Tibial nerve (tissue), 4 donors: ENCODE measurements around the gene FGGY. TPM values are rescaled to one million over a fixed set of nuclear protein-coding genes. Genes with fewer than 3 reads are reported as not detected.

ENCODE experiments used
- DNase-seq, 2 donors: peaks; one replicate each; pipeline ENCODE4 v3.0.0-alpha.2; 2019; ENCODE audit warnings: low spot score in 2 of 2
- H3K27ac ChIP-seq, 4 donors: fragments of 200-600 bp; sonication (generic) in 3 of 4; one replicate each; pipeline ENCODE4 v1.5.1; 2017 to 2019; ENCODE audit warnings: mild to moderate bottlenecking in 1 of 4
- H3K27me3 ChIP-seq, 2 donors: fragments of 200-600 bp; sonication (generic) in 1 of 2; one replicate each; pipeline versions ENCODE4 v1.5.1 to v1.6.0; 2017 to 2019
- H3K36me3 ChIP-seq, 3 donors: fragments of 200-600 bp; sonication (generic); one replicate each; pipeline ENCODE4 v1.5.1; 2018 to 2019
- H3K4me1 ChIP-seq, 4 donors: fragments of 200-600 bp; sonication (generic) in 3 of 4; one replicate each; pipeline ENCODE4 v1.5.1; 2017 to 2019
- H3K4me3 ChIP-seq, 4 donors: fragments of 200-600 bp; sonication (generic) in 3 of 4; one replicate each; pipeline ENCODE4 v1.5.1; 2017 to 2019; ENCODE audit warnings: mild to moderate bottlenecking in 1 of 4, moderate library complexity in 1 of 4
- H3K9me3 ChIP-seq, 4 donors: fragments of 200-600 bp; sonication (generic) in 3 of 4; one replicate each; pipeline ENCODE4 v1.5.1; 2017 to 2019
- EP300 ChIP-seq, 2 donors: sonication (generic); formaldehyde crosslinking; IDR thresholded peaks; one replicate each; pipeline ENCODE4 v1.6.1; 2017; ENCODE audit warnings: antibody characterized with exemption in 2 of 2, mild to moderate bottlenecking in 1 of 2
- POLR2A ChIP-seq, 2 donors: fragments of 450-650 bp; IDR thresholded peaks; one replicate each; pipeline ENCODE4 v1.6.1; 2017; ENCODE audit warnings: antibody characterized with exemption in 2 of 2, mild to moderate bottlenecking in 2 of 2, moderate library complexity in 2 of 2
- WGBS, 2 donors: methylation state at CpG; one replicate each; pipeline ENCODE4 v1.1.5; 2018; 5-methylcytosine and 5-hydroxymethylcytosine counted together
- total RNA-seq, 4 donors: library from RNA; depleted of rRNA; stranded (reverse); fragments of >200 nt; gene quantifications; one replicate each; pipeline ENCODE4 v1.1.0, GENCODE V29; 2016
- TF ChIP-seq, protein P1 (sequence below), 5 experiments: fragments of 200-600 bp in 3 of 5; fragments of 450-650 bp in 2 of 5; sonication (generic) in 3 of 5; IDR thresholded peaks; one replicate each; pipeline ENCODE4 v1.5.1; 2016 to 2019; ENCODE audit warnings: antibody characterized with exemption in 5 of 5, mild to moderate bottlenecking in 3 of 5, moderate library complexity in 2 of 5

Gene FGGY
- total RNA-seq, 4 donors from 2014 or later: 27.0 to 40.6 (median 32.9) TPM

DNA sequence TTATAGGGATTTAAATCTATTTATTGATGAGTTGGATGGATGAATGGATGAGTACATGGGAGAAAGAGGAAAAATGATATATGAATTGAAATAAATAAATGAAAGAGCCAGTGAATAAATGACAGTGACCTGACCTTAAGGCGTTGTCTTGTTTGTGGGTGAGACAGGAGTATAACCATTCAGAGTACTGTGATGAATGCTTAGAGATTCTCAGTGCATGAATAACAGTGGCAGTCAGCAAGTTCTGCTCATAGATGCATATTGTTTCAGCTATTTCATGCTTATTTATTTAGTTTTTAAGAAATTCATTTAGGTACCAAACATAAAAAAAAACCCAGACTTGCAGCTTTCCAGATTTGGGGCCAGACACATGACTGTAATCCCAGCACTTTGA is 116.4 kb downstream of the FGGY start:
- 67 to 70% methylated on average over 1 of the region's 1 CpG for WGBS, 2 donors
- H3K36me3 ChIP-seq: no peaks in the 10 kb centered on the region
- TF ChIP-seq, protein P1, sequence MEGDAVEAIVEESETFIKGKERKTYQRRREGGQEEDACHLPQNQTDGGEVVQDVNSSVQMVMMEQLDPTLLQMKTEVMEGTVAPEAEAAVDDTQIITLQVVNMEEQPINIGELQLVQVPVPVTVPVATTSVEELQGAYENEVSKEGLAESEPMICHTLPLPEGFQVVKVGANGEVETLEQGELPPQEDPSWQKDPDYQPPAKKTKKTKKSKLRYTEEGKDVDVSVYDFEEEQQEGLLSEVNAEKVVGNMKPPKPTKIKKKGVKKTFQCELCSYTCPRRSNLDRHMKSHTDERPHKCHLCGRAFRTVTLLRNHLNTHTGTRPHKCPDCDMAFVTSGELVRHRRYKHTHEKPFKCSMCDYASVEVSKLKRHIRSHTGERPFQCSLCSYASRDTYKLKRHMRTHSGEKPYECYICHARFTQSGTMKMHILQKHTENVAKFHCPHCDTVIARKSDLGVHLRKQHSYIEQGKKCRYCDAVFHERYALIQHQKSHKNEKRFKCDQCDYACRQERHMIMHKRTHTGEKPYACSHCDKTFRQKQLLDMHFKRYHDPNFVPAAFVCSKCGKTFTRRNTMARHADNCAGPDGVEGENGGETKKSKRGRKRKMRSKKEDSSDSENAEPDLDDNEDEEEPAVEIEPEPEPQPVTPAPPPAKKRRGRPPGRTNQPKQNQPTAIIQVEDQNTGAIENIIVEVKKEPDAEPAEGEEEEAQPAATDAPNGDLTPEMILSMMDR (IDR thresholded peaks at IDR 0.05): no peak
- TF ChIP-seq POLR2A (IDR thresholded peaks at IDR 0.05) (no peak), EP300 (IDR thresholded peaks at IDR 0.05) (no peak)
- DNase-seq: no peak
- no peak overlapping the region for H3K4me3 ChIP-seq
- peaks cover 0 to 13% (median 0%) of the 10 kb centered on the region in 4 donors for H3K4me1 ChIP-seq
- no peaks in the 10 kb centered on the region for H3K27me3 ChIP-seq
- H3K27ac ChIP-seq: no peak overlapping the region
- H3K9me3 ChIP-seq: no peaks in the 10 kb centered on the region

DNA sequence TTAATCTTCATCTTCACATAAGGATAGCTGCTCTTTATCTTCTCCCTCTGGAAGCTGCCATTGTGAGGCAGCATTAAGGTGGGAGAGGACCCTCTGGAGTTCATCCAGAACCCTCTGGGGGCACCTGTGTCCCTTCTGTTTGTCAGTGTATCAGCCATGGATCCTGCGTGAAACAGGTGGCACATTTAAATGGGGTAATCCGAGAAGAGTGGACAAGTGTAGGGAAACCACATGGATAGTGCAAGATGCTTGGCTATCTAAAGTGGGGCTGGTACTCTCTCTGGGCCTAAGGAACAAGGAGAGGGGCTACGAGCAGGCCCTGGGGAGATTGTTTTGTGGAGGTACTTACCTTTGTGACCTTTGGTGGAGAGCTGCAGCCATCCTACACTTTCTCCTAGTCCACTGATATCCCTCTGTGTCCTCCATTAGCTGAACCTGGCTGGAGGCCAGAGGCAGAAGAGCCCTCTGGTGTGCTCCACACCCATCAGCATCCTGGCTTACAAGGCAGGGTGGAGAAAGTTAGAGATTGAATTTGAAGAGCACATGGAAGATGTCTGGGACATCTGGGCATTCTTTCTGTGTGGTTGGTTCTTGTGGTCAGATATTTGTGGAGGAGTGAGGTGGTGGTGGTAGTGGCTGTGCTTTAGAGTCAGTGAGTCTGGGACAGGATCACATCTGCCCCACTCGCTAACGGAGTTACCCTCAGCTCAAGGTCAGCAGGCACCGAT is 117.7 kb downstream of the FGGY start:
- Histone ChIP-seq H3K9me3 (no peaks in the 10 kb centered on the region), H3K4me1 (peaks cover 0 to 5% (median 0%) of the 10 kb centered on the region in 4 donors), H3K27me3 (no peaks in the 10 kb centered on the region), H3K27ac (no peak overlapping the region), H3K4me3 (no peak overlapping the region), H3K36me3 (no peaks in the 10 kb centered on the region)
- 88 to 92% methylated on average over 6 of the region's 6 CpGs for WGBS, 2 donors
- DNase-seq: no peak
- TF ChIP-seq EP300 (IDR thresholded peaks at IDR 0.05) (no peak), POLR2A (IDR thresholded peaks at IDR 0.05) (no peak)
- TF ChIP-seq, protein P1 (IDR thresholded peaks at IDR 0.05): no peak

GRCh38 chr1:59415286-59415850 is 118.5 kb downstream of the FGGY start:
- WGBS, 2 donors: 88 to 97% methylated on average over 5 of the region's 5 CpGs
- Histone ChIP-seq H3K9me3 (no peaks in the 10 kb centered on the region), H3K27ac (no peak overlapping the region), H3K27me3 (no peaks in the 10 kb centered on the region), H3K4me1 (peaks cover 0 to 5% (median 0%) of the 10 kb centered on the region in 4 donors), H3K36me3 (no peaks in the 10 kb centered on the region), H3K4me3 (no peak overlapping the region)
- TF ChIP-seq POLR2A (IDR thresholded peaks at IDR 0.05) (no peak), EP300 (IDR thresholded peaks at IDR 0.05) (no peak)
- TF ChIP-seq, protein P1 (IDR thresholded peaks at IDR 0.05): no peak
- no peak for DNase-seq

DNA sequence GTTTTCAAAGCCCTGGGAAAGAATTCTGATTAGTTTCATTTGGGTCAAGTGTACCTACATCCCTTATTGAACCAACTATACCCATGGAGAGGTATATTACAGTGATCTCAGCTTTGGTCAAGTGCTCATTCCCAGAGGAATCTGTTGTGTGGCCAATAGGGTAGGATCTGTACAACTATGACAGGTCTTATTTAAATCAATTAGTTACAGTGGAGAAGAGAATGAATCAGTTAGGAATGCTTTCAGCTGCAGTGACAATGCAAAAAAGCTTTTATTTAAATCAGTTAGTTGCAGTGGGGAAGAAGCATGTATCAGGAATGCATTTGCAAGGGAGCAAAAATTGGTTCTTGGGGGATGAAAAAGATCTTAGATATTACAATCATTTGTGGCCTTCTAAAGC is 119.0 kb downstream of the FGGY start:
- Histone ChIP-seq H3K4me3 (no peak overlapping the region), H3K27ac (no peak overlapping the region), H3K4me1 (peaks cover 0 to 5% (median 0%) of the 10 kb centered on the region in 4 donors), H3K9me3 (no peaks in the 10 kb centered on the region), H3K36me3 (no peaks in the 10 kb centered on the region), H3K27me3 (no peaks in the 10 kb centered on the region)
- DNase-seq: no peak
- TF ChIP-seq EP300 (IDR thresholded peaks at IDR 0.05): no peak

DNA sequence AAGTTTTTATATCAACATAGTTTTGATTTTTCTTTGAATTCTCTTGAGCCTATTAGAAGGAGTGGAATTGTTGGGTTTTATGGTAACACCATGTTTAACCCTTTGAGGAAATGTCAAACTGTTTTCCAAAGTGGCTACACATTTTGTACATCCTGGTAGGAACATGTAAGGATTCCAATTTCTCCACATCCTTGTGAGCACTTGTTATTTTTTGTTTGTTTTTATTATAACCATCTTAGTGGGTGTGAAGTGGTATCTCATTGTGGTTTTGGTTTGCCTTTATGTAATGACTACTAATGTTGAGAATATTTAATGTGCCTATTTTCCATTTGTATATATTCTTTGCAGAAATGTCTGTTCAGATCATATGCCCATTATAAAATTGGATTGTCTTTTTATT is 120.5 kb downstream of the FGGY start:
- H3K36me3 ChIP-seq: no peaks in the 10 kb centered on the region
- DNase-seq: no peak
- TF ChIP-seq EP300 (IDR thresholded peaks at IDR 0.05) (no peak), POLR2A (IDR thresholded peaks at IDR 0.05) (no peak)
- TF ChIP-seq, protein P1 (IDR thresholded peaks at IDR 0.05): no peak

More for the DNA sequence above, 120.5 kb downstream of the FGGY start:
- H3K9me3 ChIP-seq: no peaks in the 10 kb centered on the region
- no peaks in the 10 kb centered on the region for H3K27me3 ChIP-seq
- no peak overlapping the region for H3K27ac ChIP-seq
- H3K4me1 ChIP-seq: peaks cover 0 to 11% (median under 1%) of the 10 kb centered on the region in 4 donors
- H3K4me3 ChIP-seq: no peak overlapping the region
